ENCODE results near the gene TTBK1. TPM values are rescaled to one million over a fixed set of nuclear protein-coding genes. Genes with fewer than 3 reads are reported as not detected.
A peak's percentile ranks its signal among the peaks of the same experiment; 100 is the strongest.

Gene TTBK1
- total and polyA plus RNA-seq, 4 donors: 6.1 to 29.9 (median 19.3) TPM

DNA sequence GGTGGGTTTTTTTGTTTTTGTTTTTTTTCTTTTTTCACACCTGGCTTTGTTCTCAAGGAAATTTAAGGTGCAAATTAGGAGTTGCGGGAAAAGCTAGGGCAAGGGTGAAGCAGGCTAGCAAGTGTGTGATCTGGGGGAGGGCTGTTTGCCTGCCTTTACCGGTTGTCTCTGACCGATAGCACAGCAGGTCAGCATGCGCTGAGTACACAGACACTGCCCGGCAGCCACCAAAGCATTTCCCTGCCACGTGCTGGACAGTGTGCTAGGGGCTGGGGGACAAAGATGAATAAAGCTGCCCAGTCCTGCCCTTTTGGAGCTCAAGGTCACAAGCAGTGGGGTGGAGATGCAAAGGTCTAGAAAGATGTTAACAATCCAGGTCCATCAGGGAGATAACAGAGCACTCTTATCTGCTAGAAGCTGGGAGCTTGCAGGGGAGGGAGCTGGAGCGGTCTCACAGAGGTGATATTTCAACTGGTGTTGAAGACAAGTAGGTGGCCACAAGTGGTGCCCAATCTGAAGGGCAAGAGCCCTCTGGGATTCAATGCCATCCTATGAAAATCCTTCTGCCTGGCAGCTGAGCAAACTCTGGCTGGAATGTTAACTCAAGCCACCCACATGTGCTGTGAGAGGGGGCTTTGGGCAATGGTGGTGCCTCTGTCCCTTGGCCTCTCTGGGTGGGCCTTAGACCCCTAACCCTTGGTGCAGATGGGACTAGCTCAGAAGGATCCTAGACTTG lies 24.5 kb downstream of the TTBK1 start:
- DNase-seq (ENCODE audit: low read depth in 4 of 6, low spot score in 6 of 6): no peak
- H3K27ac ChIP-seq (ENCODE audit: low read depth, low read length): no peak overlapping the region
- H3K36me3 ChIP-seq (ENCODE audit: control insufficient read depth, insufficient read depth, low read length): peaks cover 64% of the 10 kb centered on the region
- no peaks in the 10 kb centered on the region for H3K9me3 ChIP-seq (ENCODE audit: control insufficient read depth, insufficient read depth, low read length)
- no peak overlapping the region for H3K4me3 ChIP-seq (ENCODE audit: low read depth, low read length)
- whole genome bisulfite sequencing (ENCODE audit: insufficient coverage): 49% methylated on average over 7 of the region's 7 CpGs
- no peaks in the 10 kb centered on the region for H3K27me3 ChIP-seq (ENCODE audit: control insufficient read depth, insufficient read depth, low read length)
- H3K4me1 ChIP-seq (ENCODE audit: control insufficient read depth, insufficient read depth, low read length): peaks cover 32% of the 10 kb centered on the region

DNA sequence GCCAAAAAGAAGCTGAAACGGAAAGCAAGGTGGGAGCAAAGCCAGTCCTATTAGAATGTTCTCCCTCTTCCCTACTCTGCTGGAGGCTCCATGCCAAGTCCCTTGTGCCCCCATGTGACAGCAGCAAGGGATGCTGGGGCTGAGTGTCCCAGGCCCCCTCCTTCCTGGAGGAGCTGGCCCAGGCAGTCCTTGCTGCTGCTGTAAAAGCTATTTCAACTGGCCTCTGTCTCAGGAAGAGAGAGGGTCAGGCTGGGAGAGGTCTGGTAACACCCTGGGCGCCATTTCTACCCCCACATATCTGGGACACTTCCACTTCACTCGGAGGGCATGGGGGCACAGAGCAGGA lies 25.0 kb downstream of the TTBK1 start:
- 42% methylated on average over 1 of the region's 3 CpGs for WGBS (ENCODE audit: insufficient coverage)

DNA sequence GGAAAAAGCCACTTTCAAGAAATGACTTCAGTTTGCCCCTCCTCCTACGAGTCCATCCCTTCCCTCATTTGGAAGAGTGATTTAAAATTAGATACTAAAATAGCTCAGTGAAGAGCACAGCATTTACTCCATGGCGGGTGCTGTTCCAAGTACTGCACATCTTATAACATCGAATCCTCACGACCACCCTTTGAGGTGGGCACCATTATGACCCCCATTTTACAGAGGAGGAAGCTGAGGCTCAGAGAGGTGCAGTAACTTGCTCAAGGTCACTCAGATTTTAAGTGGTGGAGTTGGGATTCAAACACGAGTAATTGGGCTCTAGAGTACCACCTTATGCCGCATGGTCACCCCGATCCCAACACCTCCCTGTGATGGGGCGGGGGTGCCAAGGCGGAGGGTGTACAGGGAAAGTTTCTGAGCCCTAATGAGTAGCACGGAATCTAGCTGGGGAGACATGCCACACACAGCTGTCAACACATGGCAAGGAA lies 25.5 kb downstream of the TTBK1 start:
- WGBS (ENCODE audit: insufficient coverage): 92% methylated on average over 5 of the region's 10 CpGs
- no peak for DNase-seq (ENCODE audit: low read depth in 4 of 6, low spot score in 6 of 6)
- H3K27me3 ChIP-seq (ENCODE audit: control insufficient read depth, insufficient read depth, low read length): no peaks in the 10 kb centered on the region
- peaks cover 32% of the 10 kb centered on the region for H3K4me1 ChIP-seq (ENCODE audit: control insufficient read depth, insufficient read depth, low read length)
- H3K27ac ChIP-seq (ENCODE audit: low read depth, low read length): no peak overlapping the region
- no peaks in the 10 kb centered on the region for H3K9me3 ChIP-seq (ENCODE audit: control insufficient read depth, insufficient read depth, low read length)
- peaks cover 53% of the 10 kb centered on the region for H3K36me3 ChIP-seq (ENCODE audit: control insufficient read depth, insufficient read depth, low read length)
- no peak overlapping the region for H3K4me3 ChIP-seq (ENCODE audit: low read depth, low read length)

More for the DNA sequence above, 25.0 kb downstream of the TTBK1 start:
- DNase-seq (ENCODE audit: low read depth in 4 of 6, low spot score in 6 of 6): peak in 3 of 6 donors; percentile 40 to 67 (median 54)
- Histone ChIP-seq H3K27me3 (ENCODE audit: control insufficient read depth, insufficient read depth, low read length) (no peaks in the 10 kb centered on the region), H3K36me3 (ENCODE audit: control insufficient read depth, insufficient read depth, low read length) (peaks cover 58% of the 10 kb centered on the region), H3K4me3 (ENCODE audit: low read depth, low read length) (no peak overlapping the region), H3K4me1 (ENCODE audit: control insufficient read depth, insufficient read depth, low read length) (peaks cover 32% of the 10 kb centered on the region), H3K9me3 (ENCODE audit: control insufficient read depth, insufficient read depth, low read length) (no peaks in the 10 kb centered on the region), H3K27ac (ENCODE audit: low read depth, low read length) (no peak overlapping the region)

DNA sequence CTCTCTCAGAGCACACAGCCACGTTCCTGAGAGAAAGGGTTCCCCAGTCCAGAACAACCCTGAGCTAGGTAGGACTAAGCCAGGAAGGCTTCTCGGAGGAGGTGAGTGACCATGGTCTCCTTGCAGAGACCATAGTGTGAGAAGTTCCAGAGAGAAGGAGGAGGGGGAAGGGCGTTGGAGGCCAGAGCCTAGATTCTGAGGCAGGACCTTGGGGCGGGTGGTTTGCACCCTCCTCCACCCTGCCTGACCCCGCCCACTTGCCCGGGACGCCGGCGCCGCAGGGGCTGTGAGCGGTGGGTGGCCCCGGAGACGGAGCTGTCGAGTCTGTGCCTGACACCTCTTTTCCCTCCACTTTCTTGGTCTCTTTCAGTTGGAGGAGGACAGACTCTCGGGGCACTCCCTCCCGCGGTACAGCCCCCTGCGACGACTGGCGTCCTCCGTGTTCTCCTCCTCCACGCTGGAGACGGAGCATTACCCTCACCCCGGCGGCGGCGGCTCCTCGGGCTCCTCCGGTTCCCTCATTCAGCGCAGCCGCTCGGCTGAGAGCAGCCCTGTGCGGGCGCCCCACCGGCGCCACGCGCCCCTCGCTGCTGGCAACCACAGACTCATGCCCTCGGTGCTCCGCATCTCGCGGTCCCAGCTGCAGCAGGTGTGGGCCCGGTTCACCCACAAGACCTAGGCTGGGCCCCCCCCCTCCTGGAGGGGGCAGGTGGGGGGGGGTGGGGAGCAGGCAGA lies 26.2 kb downstream of the TTBK1 start:
- H3K9me3 ChIP-seq (ENCODE audit: control insufficient read depth, insufficient read depth, low read length): no peaks in the 10 kb centered on the region
- no peak for DNase-seq (ENCODE audit: low read depth in 4 of 6, low spot score in 6 of 6)
- no peak overlapping the region for H3K27ac ChIP-seq (ENCODE audit: low read depth, low read length)
- peaks cover 5% of the 10 kb centered on the region for H3K27me3 ChIP-seq (ENCODE audit: control insufficient read depth, insufficient read depth, low read length)
- H3K4me1 ChIP-seq (ENCODE audit: control insufficient read depth, insufficient read depth, low read length): peaks cover 32% of the 10 kb centered on the region
- H3K36me3 ChIP-seq (ENCODE audit: control insufficient read depth, insufficient read depth, low read length): peaks cover 50% of the 10 kb centered on the region
- no peak overlapping the region for H3K4me3 ChIP-seq (ENCODE audit: low read depth, low read length)
- WGBS (ENCODE audit: insufficient coverage): 12% methylated on average over 39 of the region's 44 CpGs

DNA sequence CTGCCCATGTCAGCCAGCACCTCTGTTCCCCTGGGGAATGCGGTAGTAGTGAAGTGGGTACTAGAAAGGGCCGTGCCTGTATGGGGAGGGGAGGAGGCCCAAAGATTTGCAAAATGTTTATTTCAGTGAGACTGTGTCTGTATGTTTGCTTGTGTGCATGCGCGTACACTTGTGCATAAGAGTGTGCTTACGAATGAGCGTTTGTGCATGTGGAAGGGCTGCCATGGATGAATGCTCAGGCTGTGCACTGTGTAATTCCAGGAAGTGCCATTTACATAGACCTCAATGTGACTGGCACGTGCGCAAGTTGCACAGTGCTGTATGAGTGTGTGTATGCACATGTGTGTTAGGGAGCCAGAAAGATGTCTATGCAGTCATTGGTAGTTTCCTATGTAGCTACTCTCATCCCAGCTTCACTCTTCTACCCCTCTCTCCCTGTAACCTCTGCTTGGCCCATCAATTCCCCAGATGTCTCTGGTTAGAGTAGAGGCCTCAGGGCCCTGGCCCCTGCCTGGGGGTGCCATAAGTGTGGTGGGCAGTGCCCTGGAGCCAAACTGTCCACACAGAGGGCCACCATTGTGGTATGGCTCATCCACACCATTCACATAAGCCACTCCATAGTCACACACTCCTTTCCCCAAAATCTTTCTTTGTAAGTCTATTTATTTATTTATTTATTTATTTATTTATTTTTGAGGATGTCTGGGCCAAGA lies 28.0 kb downstream of the TTBK1 start:
- no peak overlapping the region for H3K4me3 ChIP-seq (ENCODE audit: low read depth, low read length)
- no peak for DNase-seq (ENCODE audit: low read depth in 4 of 6, low spot score in 6 of 6)
- H3K27me3 ChIP-seq (ENCODE audit: control insufficient read depth, insufficient read depth, low read length): peaks cover 12% of the 10 kb centered on the region
- H3K27ac ChIP-seq (ENCODE audit: low read depth, low read length): no peak overlapping the region
- 81% methylated on average over 6 of the region's 8 CpGs for WGBS (ENCODE audit: insufficient coverage)
- H3K36me3 ChIP-seq (ENCODE audit: control insufficient read depth, insufficient read depth, low read length): peaks cover 35% of the 10 kb centered on the region
- H3K9me3 ChIP-seq (ENCODE audit: control insufficient read depth, insufficient read depth, low read length): no peaks in the 10 kb centered on the region
- H3K4me1 ChIP-seq (ENCODE audit: control insufficient read depth, insufficient read depth, low read length): peaks cover 49% of the 10 kb centered on the region

DNA sequence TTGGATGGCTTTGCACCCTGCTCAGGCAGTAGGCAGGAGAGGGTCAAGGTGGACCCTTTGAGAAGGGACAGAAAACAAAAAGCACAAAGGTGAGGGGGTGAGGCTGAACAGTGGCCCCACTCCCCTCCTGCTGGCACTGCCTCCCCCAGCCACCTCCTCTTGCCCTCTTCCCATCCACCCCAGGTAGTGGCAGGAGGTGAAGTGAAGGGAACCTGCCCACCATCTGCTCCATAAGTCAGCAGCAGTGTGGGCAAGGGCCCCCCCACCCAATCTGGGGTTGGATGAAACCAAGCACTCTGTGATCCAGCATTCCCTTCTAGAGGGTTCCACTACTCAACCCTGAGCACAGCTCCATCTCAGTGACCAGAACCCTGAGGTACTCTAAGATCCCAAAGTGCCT lies 28.7 kb downstream of the TTBK1 start:
- H3K27me3 ChIP-seq (ENCODE audit: control insufficient read depth, insufficient read depth, low read length): peaks cover 12% of the 10 kb centered on the region
- H3K36me3 ChIP-seq (ENCODE audit: control insufficient read depth, insufficient read depth, low read length): peaks cover 32% of the 10 kb centered on the region
- H3K4me3 ChIP-seq (ENCODE audit: low read depth, low read length): no peak overlapping the region
- DNase-seq (ENCODE audit: low read depth in 4 of 6, low spot score in 6 of 6): no peak
- H3K9me3 ChIP-seq (ENCODE audit: control insufficient read depth, insufficient read depth, low read length): no peaks in the 10 kb centered on the region
- H3K4me1 ChIP-seq (ENCODE audit: control insufficient read depth, insufficient read depth, low read length): peaks cover 54% of the 10 kb centered on the region
- no peak overlapping the region for H3K27ac ChIP-seq (ENCODE audit: low read depth, low read length)

DNA sequence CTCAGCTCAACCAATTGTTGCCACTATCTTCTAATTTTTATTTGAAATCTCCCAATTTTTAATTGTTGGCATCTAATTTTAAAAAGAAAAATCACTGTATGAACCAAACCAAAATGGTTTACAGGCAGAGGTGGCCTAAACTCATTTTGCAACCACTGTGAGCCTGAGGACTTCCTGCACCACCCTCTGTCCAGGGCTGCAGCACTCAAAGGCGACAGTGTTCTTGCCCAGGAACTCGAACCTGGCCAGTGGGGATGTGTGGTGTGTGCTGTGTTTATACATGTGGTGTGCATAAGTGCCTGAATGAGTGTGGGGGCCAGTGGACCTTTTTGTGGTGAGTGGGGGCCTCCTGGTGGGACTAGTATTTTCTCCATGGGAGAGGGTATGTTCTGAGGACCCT lies 30.4 kb downstream of the TTBK1 start:
- no peak for DNase-seq (ENCODE audit: low read depth in 4 of 6, low spot score in 6 of 6)
- Histone ChIP-seq H3K4me1 (ENCODE audit: control insufficient read depth, insufficient read depth, low read length) (peaks cover 42% of the 10 kb centered on the region), H3K4me3 (ENCODE audit: low read depth, low read length) (no peak overlapping the region), H3K36me3 (ENCODE audit: control insufficient read depth, insufficient read depth, low read length) (peaks cover 32% of the 10 kb centered on the region), H3K27ac (ENCODE audit: low read depth, low read length) (no peak overlapping the region), H3K27me3 (ENCODE audit: control insufficient read depth, insufficient read depth, low read length) (peaks cover 12% of the 10 kb centered on the region), H3K9me3 (ENCODE audit: control insufficient read depth, insufficient read depth, low read length) (no peaks in the 10 kb centered on the region)
- 46% methylated on average over 2 of the region's 2 CpGs for WGBS (ENCODE audit: insufficient coverage)

DNA sequence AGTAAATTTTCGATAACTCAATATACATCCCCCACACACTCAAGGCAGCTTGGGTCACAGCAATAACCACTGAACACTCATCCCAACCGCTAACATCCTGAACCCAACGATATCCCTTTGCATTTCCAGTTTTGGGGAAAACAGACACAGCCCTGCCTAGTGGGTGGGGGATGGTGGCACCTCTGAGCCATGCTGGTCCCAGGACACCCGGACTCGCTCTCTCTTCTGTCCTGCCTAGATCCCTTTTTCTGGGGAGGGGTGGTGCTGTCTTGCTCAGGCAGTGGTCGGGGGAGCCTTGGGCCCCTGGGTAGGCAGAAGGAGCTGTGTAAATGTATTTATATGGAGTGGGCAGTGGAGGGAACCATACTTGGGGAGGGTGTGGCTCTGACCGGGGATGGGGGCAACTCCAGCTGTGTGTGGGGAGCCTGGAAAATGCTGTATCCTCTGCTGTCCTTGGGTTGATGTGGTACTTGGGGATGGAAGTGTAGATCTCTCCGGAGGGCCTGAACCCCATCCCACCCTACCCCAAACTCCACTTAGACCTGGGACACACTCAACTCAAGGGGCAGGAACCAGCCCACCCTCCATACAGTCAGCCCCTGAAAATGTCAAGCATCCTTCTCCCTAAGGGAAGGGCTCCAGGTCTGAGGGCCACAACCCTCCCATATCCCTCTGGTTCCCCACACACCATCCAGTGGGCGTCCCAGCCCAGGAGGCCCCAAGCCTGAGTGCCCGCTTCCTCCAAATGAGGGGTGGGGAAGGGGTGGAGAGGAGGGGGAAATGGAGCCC lies 31.0 kb downstream of the TTBK1 start:
- Histone ChIP-seq H3K27ac (ENCODE audit: low read depth, low read length) (no peak overlapping the region), H3K27me3 (ENCODE audit: control insufficient read depth, insufficient read depth, low read length) (peaks cover 12% of the 10 kb centered on the region), H3K4me3 (ENCODE audit: low read depth, low read length) (no peak overlapping the region)

DNA sequence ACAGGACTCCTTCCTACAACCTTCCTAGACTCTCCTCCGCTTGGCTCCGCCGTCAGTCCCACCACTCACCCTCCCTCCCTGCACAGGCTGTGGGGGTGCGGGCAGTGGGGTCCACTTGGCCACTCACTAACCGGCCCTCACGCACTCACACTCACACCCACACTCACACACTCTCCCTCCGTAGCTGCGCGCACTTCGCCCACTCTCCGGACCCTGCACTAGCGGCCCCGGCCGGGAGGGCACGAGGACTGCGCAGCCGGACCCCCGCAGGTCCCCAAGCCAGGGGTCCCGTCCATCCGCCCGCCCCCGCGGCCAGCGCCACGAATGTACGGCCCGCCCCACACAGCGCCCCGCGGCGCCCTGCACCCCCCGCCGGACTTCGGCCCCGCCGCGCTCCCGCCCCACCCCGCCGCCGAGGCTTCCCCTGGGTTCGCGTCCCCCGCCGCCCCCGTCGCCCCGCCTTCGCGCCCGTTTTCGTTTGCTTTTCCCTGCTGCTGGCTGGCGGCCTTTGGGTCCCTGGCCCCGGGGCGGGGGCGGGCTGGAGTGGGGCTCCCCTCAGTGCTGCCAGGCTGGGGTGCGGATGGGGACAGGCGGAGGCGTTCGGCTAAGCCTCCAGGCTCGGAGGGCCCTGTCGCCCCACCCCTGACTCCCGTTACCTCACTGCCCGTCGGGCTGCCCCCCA lies 31.8 kb downstream of the TTBK1 start:
- H3K4me3 ChIP-seq (ENCODE audit: low read depth, low read length): peak overlapping the region; percentile 34
- H3K9me3 ChIP-seq (ENCODE audit: control insufficient read depth, insufficient read depth, low read length): no peaks in the 10 kb centered on the region
- peaks cover 12% of the 10 kb centered on the region for H3K27me3 ChIP-seq (ENCODE audit: control insufficient read depth, insufficient read depth, low read length)
- WGBS (ENCODE audit: insufficient coverage): 1% methylated on average over 65 of the region's 65 CpGs
- peak in 2 of 6 donors; percentile 8 to 39 for DNase-seq (ENCODE audit: low read depth in 4 of 6, low spot score in 6 of 6)
- H3K36me3 ChIP-seq (ENCODE audit: control insufficient read depth, insufficient read depth, low read length): peaks cover 21% of the 10 kb centered on the region
- H3K27ac ChIP-seq (ENCODE audit: low read depth, low read length): no peak overlapping the region
- peaks cover 30% of the 10 kb centered on the region for H3K4me1 ChIP-seq (ENCODE audit: control insufficient read depth, insufficient read depth, low read length)

More for the DNA sequence above, 31.0 kb downstream of the TTBK1 start:
- Histone ChIP-seq H3K4me1 (ENCODE audit: control insufficient read depth, insufficient read depth, low read length) (peaks cover 37% of the 10 kb centered on the region), H3K36me3 (ENCODE audit: control insufficient read depth, insufficient read depth, low read length) (peaks cover 28% of the 10 kb centered on the region), H3K9me3 (ENCODE audit: control insufficient read depth, insufficient read depth, low read length) (no peaks in the 10 kb centered on the region)
- no peak for DNase-seq (ENCODE audit: low read depth in 4 of 6, low spot score in 6 of 6)
- WGBS (ENCODE audit: insufficient coverage): 88% methylated on average over 3 of the region's 10 CpGs

Data from spinal cord (tissue), 10 donors.